ENCODE data around the gene ZDHHC11B. TPM values are rescaled to one million over a fixed set of nuclear protein-coding genes. Genes with fewer than 3 reads are reported as not detected.

Gene ZDHHC11B
- total RNA-seq, 1 experiment from 2014 or later = 3.8 TPM

GRCh38 chr5:665956-666711, 118.4 kb downstream of the ZDHHC11B start:
- no peak overlapping the region for H3K4me3 ChIP-seq (replicated peaks in 1 of 2; ENCODE audit: low read depth in 1 of 2, low read length in 2 of 2)
- H3K27me3 ChIP-seq (ENCODE audit: insufficient read depth, low read length) = no peaks in the 10 kb centered on the region
- ATAC-seq (no peak), DNase-seq (ENCODE audit: low read depth, low spot score) (no peak)
- ChIA-PET POLR2A (no interaction called here), RAD21 (ENCODE audit: low non-redundant PET in 1 of 2, low total read pairs in 2 of 2, uncharacterized antibody in 2 of 2, unreplicated experiment in 2 of 2) (no interaction called here), CTCF (no interaction called here)
- H3K27ac ChIP-seq (ENCODE audit: low read depth, low read length) = no peak overlapping the region; the same call in 1 of the 2 replicates
- intact Hi-C loops (cut with micrococcal nuclease) = no loop called here
- H3K4me2 ChIP-seq (ENCODE audit: low read length) = no peak overlapping the region
- H3K9me3 ChIP-seq (ENCODE audit: control insufficient read depth in 1 of 2, insufficient read depth in 1 of 2, low read depth in 1 of 2, low read length in 2 of 2) = no peaks in the 10 kb centered on the region
- H3K79me2 ChIP-seq (ENCODE audit: insufficient read depth, low read length) = no peaks in the 10 kb centered on the region
- H3K9me2 ChIP-seq (ENCODE audit: insufficient read depth) = no peaks in the 10 kb centered on the region
- BruUV-seq (replicated peaks) = no TSS peak
- peaks cover 5 to 34% of the 10 kb centered on the region in 2 experiments; a peak in 3 of 4 replicates for H3K4me1 ChIP-seq (ENCODE audit: control insufficient read depth in 1 of 2, insufficient read depth in 2 of 2, low read length in 2 of 2)
- no peak overlapping the region for H3K9ac ChIP-seq (ENCODE audit: low read length)
- peaks cover 2 to 3% of the 10 kb centered on the region in 2 experiments; a peak in 2 of 4 replicates for H3K36me3 ChIP-seq (ENCODE audit: control insufficient read depth in 1 of 2, insufficient read depth in 2 of 2, low read length in 2 of 2)
- no peak overlapping the region for H2AFZ ChIP-seq (ENCODE audit: low read depth, low read length, poor library complexity, severe bottlenecking)
- H4K20me1 ChIP-seq (ENCODE audit: insufficient read depth) = no peaks in the 10 kb centered on the region
- no peak for TF ChIP-seq CBX3 (IDR thresholded peaks at IDR 0.05; ENCODE audit: low read depth)
- TF ChIP-seq, protein P1, sequence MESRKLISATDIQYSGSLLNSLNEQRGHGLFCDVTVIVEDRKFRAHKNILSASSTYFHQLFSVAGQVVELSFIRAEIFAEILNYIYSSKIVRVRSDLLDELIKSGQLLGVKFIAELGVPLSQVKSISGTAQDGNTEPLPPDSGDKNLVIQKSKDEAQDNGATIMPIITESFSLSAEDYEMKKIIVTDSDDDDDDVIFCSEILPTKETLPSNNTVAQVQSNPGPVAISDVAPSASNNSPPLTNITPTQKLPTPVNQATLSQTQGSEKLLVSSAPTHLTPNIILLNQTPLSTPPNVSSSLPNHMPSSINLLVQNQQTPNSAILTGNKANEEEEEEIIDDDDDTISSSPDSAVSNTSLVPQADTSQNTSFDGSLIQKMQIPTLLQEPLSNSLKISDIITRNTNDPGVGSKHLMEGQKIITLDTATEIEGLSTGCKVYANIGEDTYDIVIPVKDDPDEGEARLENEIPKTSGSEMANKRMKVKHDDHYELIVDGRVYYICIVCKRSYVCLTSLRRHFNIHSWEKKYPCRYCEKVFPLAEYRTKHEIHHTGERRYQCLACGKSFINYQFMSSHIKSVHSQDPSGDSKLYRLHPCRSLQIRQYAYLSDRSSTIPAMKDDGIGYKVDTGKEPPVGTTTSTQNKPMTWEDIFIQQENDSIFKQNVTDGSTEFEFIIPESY (IDR thresholded peaks at IDR 0.05; ENCODE audit: extremely low read depth, insufficient replicate concordance, low read length) = no peak
- TF ChIP-seq JUND (IDR thresholded peaks at IDR 0.05) = no peak
- no peak for TF ChIP-seq CEBPB (IDR thresholded peaks at IDR 0.05; ENCODE audit: low read depth)
- no peak for TF ChIP-seq POLR2A (IDR thresholded peaks at IDR 0.05; ENCODE audit: borderline replicate concordance, extremely low read depth, insufficient read depth, insufficient read length)
- TF ChIP-seq EZH2 (IDR thresholded peaks at IDR 0.05) = no peak
- TF ChIP-seq, protein P2, sequence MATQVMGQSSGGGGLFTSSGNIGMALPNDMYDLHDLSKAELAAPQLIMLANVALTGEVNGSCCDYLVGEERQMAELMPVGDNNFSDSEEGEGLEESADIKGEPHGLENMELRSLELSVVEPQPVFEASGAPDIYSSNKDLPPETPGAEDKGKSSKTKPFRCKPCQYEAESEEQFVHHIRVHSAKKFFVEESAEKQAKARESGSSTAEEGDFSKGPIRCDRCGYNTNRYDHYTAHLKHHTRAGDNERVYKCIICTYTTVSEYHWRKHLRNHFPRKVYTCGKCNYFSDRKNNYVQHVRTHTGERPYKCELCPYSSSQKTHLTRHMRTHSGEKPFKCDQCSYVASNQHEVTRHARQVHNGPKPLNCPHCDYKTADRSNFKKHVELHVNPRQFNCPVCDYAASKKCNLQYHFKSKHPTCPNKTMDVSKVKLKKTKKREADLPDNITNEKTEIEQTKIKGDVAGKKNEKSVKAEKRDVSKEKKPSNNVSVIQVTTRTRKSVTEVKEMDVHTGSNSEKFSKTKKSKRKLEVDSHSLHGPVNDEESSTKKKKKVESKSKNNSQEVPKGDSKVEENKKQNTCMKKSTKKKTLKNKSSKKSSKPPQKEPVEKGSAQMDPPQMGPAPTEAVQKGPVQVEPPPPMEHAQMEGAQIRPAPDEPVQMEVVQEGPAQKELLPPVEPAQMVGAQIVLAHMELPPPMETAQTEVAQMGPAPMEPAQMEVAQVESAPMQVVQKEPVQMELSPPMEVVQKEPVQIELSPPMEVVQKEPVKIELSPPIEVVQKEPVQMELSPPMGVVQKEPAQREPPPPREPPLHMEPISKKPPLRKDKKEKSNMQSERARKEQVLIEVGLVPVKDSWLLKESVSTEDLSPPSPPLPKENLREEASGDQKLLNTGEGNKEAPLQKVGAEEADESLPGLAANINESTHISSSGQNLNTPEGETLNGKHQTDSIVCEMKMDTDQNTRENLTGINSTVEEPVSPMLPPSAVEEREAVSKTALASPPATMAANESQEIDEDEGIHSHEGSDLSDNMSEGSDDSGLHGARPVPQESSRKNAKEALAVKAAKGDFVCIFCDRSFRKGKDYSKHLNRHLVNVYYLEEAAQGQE (IDR thresholded peaks at IDR 0.05; ENCODE audit: low read depth) = no peak
- no peak for TF ChIP-seq EGR1 (IDR thresholded peaks at IDR 0.05; ENCODE audit: low read depth)
- TF ChIP-seq SP1 (IDR thresholded peaks at IDR 0.05; ENCODE audit: low read depth) = no peak
- TF ChIP-seq, protein P3, sequence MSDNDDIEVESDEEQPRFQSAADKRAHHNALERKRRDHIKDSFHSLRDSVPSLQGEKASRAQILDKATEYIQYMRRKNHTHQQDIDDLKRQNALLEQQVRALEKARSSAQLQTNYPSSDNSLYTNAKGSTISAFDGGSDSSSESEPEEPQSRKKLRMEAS (IDR thresholded peaks at IDR 0.05) = no peak
- no peak for TF ChIP-seq ELF1 (IDR thresholded peaks at IDR 0.05; ENCODE audit: borderline replicate concordance, low read depth)

All from HCT116 (cell line).